Right hindlimb (tissue), 1 donor: ENCODE data around the gene TEKT5.
"Not testable (repeated sequence)": the region's sequence is repeated elsewhere in the genome, so short reads cannot be mapped to it uniquely, and the experiment has no call there.

Experiments used
- DNase-seq: peaks from one replicate; pipeline ENCODE4 v3.0.0-alpha.2; 2018

TEKT5 gene

GRCh38 chr16:10694830-10695229, at the start of gene TEKT5:
Gene TEKT5 (minus strand): TSS chr16:10694930. CDS start chr16:10694873, 57 bp downstream.
- no peak for DNase-seq

- DNase-seq = peak; percentile 100
Observed at GRCh38 chr16:10743610-10744369, 49.1 kb upstream of the TEKT5 start, which contains the start of gene NUBP1. Gene NUBP1 (plus strand): TSS chr16:10743842. CDS start chr16:10743864, 22 bp downstream.

GRCh38 chr16:10743227-10743609, 48.5 kb upstream of the TEKT5 start:
- DNase-seq = no peak

GRCh38 chr16:10741844-10742243, 47.1 kb upstream of the TEKT5 start:
- DNase-seq = no peak

- DNase-seq = not testable (repeated sequence)
Observed at GRCh38 chr16:10741249-10741648, 46.5 kb upstream of the TEKT5 start.

- DNase-seq = no peak
Observed at GRCh38 chr16:10740845-10741208, 46.1 kb upstream of the TEKT5 start.

- DNase-seq = no peak
Observed at GRCh38 chr16:10740000-10740844, 45.5 kb upstream of the TEKT5 start.

- DNase-seq = no peak
Observed at GRCh38 chr16:10738231-10739077, 43.7 kb upstream of the TEKT5 start.

- DNase-seq = peak; percentile 82
Observed at GRCh38 chr16:10737068-10737625, 42.4 kb upstream of the TEKT5 start.

- no peak for DNase-seq
Observed at GRCh38 chr16:10731790-10732189, 37.1 kb upstream of the TEKT5 start.

GRCh38 chr16:10729104-10730048, 34.6 kb upstream of the TEKT5 start:
- DNase-seq = no peak

GRCh38 chr16:10728003-10728887, 33.5 kb upstream of the TEKT5 start:
- DNase-seq = no peak

- no peak for DNase-seq
Observed at GRCh38 chr16:10708969-10709368, 14.2 kb upstream of the TEKT5 start.

GRCh38 chr16:10699756-10700155, 5.0 kb upstream of the TEKT5 start:
- DNase-seq = no peak

GRCh38 chr16:10694306-10694705, 424 bp downstream of the TEKT5 start:
- no peak for DNase-seq

GRCh38 chr16:10693889-10694288, 841 bp downstream of the TEKT5 start:
- no peak for DNase-seq

- no peak for DNase-seq
Observed at GRCh38 chr16:10692470-10692869, 2.3 kb downstream of the TEKT5 start.

GRCh38 chr16:10688726-10689125, 6.0 kb downstream of the TEKT5 start:
- DNase-seq = no peak

GRCh38 chr16:10688291-10688690, 6.4 kb downstream of the TEKT5 start:
- no peak for DNase-seq

- DNase-seq = no peak
Observed at GRCh38 chr16:10685709-10686108, 9.0 kb downstream of the TEKT5 start.
